IPS DF 6.9 (cell line): ENCODE data around the gene RCSD1.

Experiments
- DNase-seq: peaks from one replicate; pipeline ENCODE4 v3.0.0-alpha.2; 2013; ENCODE audit warnings: low read depth, low spot score
- H3K27ac ChIP-seq: one replicate; pipeline ENCODE4 v1.5.1; 2013; ENCODE audit warnings: low read length, control low read depth
- H3K27me3 ChIP-seq: 2 replicates; pipeline ENCODE4 v1.6.1; 2013; ENCODE audit warnings: mild to moderate bottlenecking, low read length; ENCODE audit not compliant: control insufficient read depth, insufficient read depth
- H3K36me3 ChIP-seq: 2 replicates; pipeline ENCODE4 v1.6.1; 2013; ENCODE audit warnings: low read length; ENCODE audit not compliant: control insufficient read depth, insufficient read depth
- H3K4me1 ChIP-seq: 2 replicates; pipeline ENCODE4 v1.6.1; 2013; ENCODE audit warnings: low read length; ENCODE audit not compliant: control insufficient read depth, insufficient read depth
- H3K4me3 ChIP-seq: 2 replicates; pipeline ENCODE4 v1.5.1; 2013; ENCODE audit warnings: mild to moderate bottlenecking, low read length
- H3K9me3 ChIP-seq: 2 replicates; pipeline ENCODE4 v1.6.1; 2013; ENCODE audit warnings: low read length, inconsistent platforms; ENCODE audit not compliant: control insufficient read depth, insufficient read depth
- WGBS: extraction: QIAGEN DNeasy Blood & Tissue Kit; methylation state at CpG from one replicate; pipeline ENCODE4 v1.1.7; 2013; ENCODE audit warnings: mixed read lengths, missing lambda C conversion rate; ENCODE audit not compliant: insufficient read length, insufficient coverage; 5-methylcytosine and 5-hydroxymethylcytosine counted together

RCSD1 gene

DNA sequence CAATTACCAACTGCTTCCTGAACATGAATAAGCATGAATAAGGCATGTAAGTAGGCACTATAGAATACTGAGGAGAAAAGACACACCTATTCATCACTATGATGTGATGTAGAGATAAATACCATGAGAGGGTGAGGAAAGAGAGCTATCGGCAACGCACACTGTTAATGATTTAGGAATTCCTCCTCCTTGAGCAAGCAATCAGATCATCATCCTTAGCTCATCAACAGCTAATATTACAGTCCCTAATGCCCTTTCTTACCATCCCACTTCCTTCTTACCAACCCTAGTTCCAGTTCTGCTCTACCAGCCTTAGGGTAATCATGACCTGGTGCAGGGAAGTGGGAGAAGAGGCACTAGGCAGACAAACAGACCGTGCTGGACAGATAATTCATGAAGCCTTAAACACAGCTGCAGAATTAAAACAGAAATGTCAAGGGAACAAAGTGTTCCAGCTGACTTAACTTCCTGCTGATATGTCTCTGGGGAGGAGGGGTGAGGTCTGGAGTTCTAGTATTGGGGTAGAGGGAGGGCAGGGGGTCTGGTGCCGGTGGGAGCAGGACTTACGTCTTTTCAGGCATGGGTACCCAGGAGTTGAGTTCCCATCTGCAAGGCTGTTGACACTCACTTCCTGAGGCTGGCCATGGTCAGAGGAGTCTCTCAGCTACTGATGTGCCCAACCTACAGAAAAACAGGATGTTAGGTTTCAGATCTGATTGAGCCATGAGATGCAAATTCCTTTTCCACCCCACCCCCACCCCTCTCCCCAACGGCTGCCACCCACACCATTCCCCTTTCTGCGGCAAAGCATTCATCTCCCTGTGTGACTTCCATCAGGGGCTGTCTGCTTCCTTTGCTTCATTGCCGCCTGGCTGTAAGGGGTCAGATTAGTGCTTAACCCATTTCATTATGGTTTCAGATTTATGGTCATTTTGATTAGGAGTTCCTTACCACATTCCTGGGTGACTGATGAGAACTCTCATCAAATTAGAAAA, 12.6 kb upstream of the RCSD1 start:
- DNase-seq, result no peak
- H3K36me3 ChIP-seq, result no peaks in the 10 kb centered on the region
- no peaks in the 10 kb centered on the region for H3K9me3 ChIP-seq
- no peaks in the 10 kb centered on the region for H3K27me3 ChIP-seq
- no peak overlapping the region for H3K27ac ChIP-seq
- peaks cover 5% of the 10 kb centered on the region; the same call in 1 of the 2 replicates for H3K4me1 ChIP-seq
- H3K4me3 ChIP-seq, result no peak overlapping the region
- WGBS, result no CpG with 5 or more reads among the region's 8 CpGs

DNA sequence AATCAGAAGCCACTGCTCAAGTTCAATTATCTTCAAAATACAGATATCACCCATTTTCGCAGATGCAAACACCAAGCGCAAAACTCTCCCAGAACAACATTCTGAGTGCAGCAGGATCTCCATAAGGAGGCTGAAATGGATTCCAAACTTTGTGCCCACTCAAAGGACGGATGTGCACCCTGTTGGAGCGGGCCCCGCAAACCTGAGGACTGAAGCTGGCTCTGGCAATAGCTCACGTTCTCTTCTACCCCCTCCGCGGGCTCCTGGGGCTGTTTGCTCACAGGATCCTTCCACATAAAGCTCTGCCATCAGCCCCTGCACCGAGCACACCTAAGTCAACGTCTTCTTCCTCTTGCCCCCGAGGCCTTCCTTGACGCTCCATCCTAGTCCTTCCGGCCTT, 11.7 kb upstream of the RCSD1 start:
- H3K27ac ChIP-seq, result no peak overlapping the region
- H3K36me3 ChIP-seq, result no peaks in the 10 kb centered on the region
- H3K27me3 ChIP-seq, result no peaks in the 10 kb centered on the region
- H3K4me1 ChIP-seq, result peaks cover 5% of the 10 kb centered on the region; the same call in 1 of the 2 replicates
- DNase-seq, result no peak
- no peak overlapping the region for H3K4me3 ChIP-seq
- H3K9me3 ChIP-seq, result no peaks in the 10 kb centered on the region
- no CpG with 5 or more reads among the region's 13 CpGs for WGBS

DNA sequence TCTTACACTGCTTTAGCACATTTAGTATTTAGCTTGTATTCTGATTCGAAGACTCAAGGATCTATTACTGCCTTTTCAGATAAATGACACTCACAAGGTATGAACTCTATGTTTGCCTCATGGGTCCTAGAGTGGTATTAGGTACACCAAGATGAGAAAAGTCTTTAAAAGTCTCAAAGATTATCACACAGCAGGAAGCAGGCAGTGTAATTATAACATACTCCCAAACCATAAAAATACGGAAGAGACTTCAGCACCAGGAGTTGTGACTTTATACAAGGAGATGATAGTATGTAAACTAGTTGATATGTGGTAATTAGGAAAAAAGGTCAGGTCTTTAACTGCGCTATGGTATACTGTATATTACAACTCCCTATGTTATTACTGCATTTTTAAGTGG, 11.2 kb upstream of the RCSD1 start:
- H3K4me3 ChIP-seq, result no peak overlapping the region
- no peaks in the 10 kb centered on the region for H3K9me3 ChIP-seq
- H3K36me3 ChIP-seq, result no peaks in the 10 kb centered on the region
- no peaks in the 10 kb centered on the region for H3K27me3 ChIP-seq
- H3K4me1 ChIP-seq, result peaks cover 5% of the 10 kb centered on the region; the same call in 1 of the 2 replicates
- H3K27ac ChIP-seq, result no peak overlapping the region
- DNase-seq, result no peak
- WGBS, result no CpG with 5 or more reads among the region's 3 CpGs

DNA sequence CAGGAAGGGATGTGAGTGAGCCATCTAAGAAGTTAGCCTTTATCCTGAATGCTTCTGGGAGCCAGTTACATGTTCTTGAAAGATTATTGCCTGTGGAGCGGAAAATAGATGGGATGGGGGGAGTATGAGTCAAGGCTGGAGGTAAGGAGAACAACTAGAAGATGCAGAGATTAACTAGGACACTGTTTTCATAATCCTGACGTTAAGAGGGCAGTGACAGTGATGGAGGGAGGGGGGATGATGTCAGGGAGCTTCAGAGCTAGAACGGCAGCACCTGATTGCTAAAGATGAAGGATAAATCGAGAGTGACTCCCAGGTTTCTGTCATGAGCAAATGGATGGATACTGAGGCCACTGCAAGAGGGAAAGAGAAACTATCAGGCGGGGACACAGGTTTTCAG, 10.0 kb upstream of the RCSD1 start:
- Histone ChIP-seq H3K36me3 (no peaks in the 10 kb centered on the region), H3K4me1 (peaks cover 5% of the 10 kb centered on the region; the same call in 1 of the 2 replicates), H3K27ac (no peak overlapping the region), H3K4me3 (no peak overlapping the region), H3K9me3 (no peaks in the 10 kb centered on the region), H3K27me3 (no peaks in the 10 kb centered on the region)
- WGBS, result no CpG with 5 or more reads among the region's 5 CpGs
- no peak for DNase-seq

DNA sequence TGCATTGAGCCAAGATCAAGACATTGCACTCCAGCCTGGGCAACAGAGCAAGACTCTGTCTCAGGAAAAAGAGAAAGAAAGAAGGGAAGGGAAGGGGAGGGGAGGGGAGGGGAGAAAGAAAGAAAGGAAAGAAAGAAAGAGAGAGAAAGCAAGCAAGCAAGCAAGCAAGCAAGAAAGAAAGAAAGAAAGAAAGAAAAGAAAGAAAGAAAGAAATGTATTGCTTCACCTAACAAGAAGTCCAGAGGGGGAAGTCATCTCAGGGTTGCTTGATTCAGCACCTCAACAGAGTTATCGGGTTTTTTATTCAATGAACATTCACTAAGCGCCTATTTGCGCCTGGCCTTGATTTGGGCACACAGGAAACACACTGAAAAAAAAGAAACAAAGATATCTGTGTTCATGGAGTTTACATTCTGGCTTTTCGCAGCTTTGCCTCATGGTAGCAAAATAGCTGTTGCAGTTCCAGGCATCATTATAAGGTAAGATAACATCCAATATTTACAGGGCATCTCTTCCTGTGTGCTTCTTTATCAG, 8.2 kb upstream of the RCSD1 start:
- Histone ChIP-seq H3K36me3 (no peaks in the 10 kb centered on the region), H3K9me3 (no peaks in the 10 kb centered on the region), H3K27ac (no peak overlapping the region), H3K27me3 (no peaks in the 10 kb centered on the region), H3K4me3 (no peak overlapping the region), H3K4me1 (peaks cover 5% of the 10 kb centered on the region; the same call in 1 of the 2 replicates)
- no peak for DNase-seq
- no CpG with 5 or more reads among the region's 4 CpGs for WGBS

DNA sequence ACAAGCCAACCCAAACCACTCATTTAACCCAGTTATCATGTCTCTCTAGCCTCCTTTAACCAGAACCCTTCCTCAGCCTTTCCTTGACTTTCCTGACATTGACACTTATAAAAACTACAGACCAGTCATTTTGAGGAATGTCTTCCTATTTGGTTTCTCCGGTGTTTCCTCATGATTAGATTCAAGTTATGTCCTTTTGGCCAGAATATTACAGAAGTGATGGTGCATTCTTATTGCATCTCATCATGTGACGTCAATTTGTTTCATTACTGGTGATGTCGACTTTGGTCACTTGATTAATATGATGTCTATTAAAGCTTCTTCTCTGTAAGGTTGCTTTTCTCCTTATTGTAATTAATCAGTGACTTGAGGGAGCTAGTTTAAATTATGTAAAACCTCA, 6.1 kb upstream of the RCSD1 start:
- no peak for DNase-seq
- Histone ChIP-seq H3K36me3 (no peaks in the 10 kb centered on the region), H3K27ac (no peak overlapping the region), H3K9me3 (no peaks in the 10 kb centered on the region), H3K4me1 (no peaks in the 10 kb centered on the region), H3K27me3 (peaks cover 2% of the 10 kb centered on the region; the same call in 1 of the 2 replicates), H3K4me3 (no peak overlapping the region)
- no CpG with 5 or more reads among the region's 3 CpGs for WGBS

DNA sequence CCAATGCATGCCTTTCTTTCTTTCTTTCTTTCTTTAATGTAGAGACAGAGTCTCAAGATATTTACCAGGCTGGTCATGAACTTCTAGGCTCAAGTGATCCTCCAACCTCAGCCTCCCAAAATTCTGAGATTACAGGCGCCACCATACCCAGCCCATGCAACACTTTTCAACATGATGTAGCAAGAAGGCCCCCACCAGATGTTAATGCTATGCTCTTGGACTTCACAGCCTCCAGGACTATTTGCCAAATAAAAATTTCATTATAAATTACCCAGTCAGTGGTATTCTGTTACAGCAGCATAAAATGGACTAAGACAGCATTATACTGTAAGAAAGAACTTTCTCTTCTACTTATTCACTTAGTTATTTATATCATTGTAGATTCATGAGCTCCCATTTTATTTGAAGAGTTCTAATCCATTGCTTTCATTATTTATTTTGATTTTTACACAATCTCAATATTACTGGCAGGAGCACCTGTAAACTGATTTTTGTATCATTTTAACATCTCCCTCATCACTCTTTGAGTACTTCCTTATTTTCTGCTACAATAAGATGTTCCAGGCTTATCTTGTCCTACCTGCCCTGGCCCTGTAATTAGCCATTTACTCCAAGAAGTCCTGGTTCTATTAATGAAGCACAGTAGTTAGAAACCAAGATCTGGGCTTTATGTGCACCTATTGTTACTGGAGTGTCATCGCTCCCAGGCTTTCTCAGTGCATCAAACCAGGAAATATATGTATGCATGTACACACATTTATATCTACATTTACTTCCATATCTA, 4.8 kb upstream of the RCSD1 start:
- no peak overlapping the region for H3K27ac ChIP-seq
- H3K9me3 ChIP-seq, result no peaks in the 10 kb centered on the region
- no peak for DNase-seq
- no peaks in the 10 kb centered on the region for H3K4me1 ChIP-seq
- no CpG with 5 or more reads among the region's 2 CpGs for WGBS
- H3K4me3 ChIP-seq, result no peak overlapping the region
- H3K36me3 ChIP-seq, result no peaks in the 10 kb centered on the region
- H3K27me3 ChIP-seq, result peaks cover 12% of the 10 kb centered on the region

DNA sequence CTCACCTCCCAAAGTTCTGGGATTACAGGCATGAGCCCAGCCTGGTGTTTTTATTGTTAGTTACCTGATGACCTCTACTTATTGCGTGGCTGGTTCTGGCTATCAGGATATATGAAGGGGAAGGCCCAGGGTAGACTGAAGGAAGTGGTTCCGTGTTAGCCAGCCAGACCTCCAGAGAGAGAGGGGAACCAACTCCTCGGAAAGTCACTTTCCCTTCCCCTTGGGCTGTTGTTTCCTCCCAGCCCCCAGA, 2.5 kb upstream of the RCSD1 start:
- Histone ChIP-seq H3K4me3 (no peak overlapping the region), H3K27me3 (peaks cover 23% of the 10 kb centered on the region), H3K4me1 (no peaks in the 10 kb centered on the region; the same call in 1 of the 2 replicates), H3K36me3 (no peaks in the 10 kb centered on the region), H3K9me3 (no peaks in the 10 kb centered on the region), H3K27ac (no peak overlapping the region)
- no peak for DNase-seq
- no CpG with 5 or more reads among the region's 3 CpGs for WGBS

DNA sequence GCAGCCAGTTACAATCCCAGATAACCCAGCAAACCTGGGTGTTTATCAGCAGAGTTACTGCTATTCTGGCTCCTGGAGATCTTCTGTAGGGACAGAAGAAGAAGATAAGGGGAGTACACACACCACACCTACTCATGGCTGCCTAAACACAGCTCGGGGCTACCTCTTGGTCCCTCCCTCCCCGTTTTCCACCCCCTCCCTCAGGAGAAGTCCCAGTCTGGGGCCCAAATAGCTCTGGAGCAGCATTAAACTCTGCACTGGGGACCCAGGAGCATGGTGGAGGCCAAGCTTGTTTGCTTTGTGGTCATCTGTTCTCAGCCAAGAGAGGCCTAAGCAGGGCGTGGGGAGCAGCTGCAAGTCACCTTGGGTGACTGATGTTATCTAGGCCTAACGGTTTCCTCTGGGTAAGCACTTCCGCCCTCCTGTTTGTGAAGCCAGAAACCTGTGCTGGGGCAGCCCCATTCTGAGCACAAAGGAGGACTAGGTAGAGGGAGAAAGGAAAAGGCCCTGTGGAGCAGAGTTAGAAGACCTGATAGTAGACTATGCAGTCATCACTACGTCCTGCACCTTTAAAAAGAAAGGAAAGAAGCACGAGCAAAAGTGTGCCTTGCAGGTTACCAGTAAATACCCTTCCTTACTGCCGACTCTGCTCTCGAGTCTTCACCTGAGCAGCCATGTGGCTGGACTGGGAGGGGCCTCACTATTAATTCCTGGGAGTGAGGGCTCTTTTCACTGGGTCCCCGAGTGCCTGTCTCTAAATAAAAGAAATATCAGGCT, 2.0 kb upstream of the RCSD1 start:
- H3K36me3 ChIP-seq, result no peaks in the 10 kb centered on the region
- H3K4me3 ChIP-seq, result no peak overlapping the region
- H3K27ac ChIP-seq, result no peak overlapping the region
- WGBS, result no CpG with 5 or more reads among the region's 10 CpGs
- H3K27me3 ChIP-seq, result peaks cover 23% of the 10 kb centered on the region
- no peaks in the 10 kb centered on the region; the same call in 1 of the 2 replicates for H3K4me1 ChIP-seq
- H3K9me3 ChIP-seq, result no peaks in the 10 kb centered on the region
- no peak for DNase-seq
